K562 (cell line): ENCODE measurements around the gene TNFAIP8L1. TPM values are rescaled to one million over a fixed set of nuclear protein-coding genes. Genes with fewer than 3 reads are reported as not detected.
A peak's percentile ranks its signal among the peaks of the same experiment; 100 is the strongest.

Source experiments
- BCOR ChIP-seq: fragments of 450-650 bp; IDR thresholded peaks from 2 replicates; pipeline ENCODE4 v1.6.1; 2016
- CBFA2T2 ChIP-seq: fragments of 450-650 bp; conservative IDR thresholded peaks from 2 replicates; pipeline ENCODE4 v1.6.1; 2017; ENCODE audit warnings: mild to moderate bottlenecking
- DMBX1 ChIP-seq: fragments of 250-450 bp; sonication (Bioruptor Pico); IDR thresholded peaks from 2 replicates; pipeline ENCODE4 v1.8.0; 2022; ENCODE audit warnings: inconsistent platforms, mild to moderate bottlenecking, moderate library complexity, borderline replicate concordance
- HEY1 ChIP-seq: fragments of 250-450 bp; sonication (Bioruptor Pico); IDR thresholded peaks from 2 replicates; pipeline ENCODE4 v1.5.0; 2020; ENCODE audit warnings: mild to moderate bottlenecking, moderate library complexity, borderline replicate concordance
- HLTF ChIP-seq: fragments of 450-650 bp; IDR thresholded peaks from 2 replicates; pipeline ENCODE4 v1.6.1; 2016
- LARP7 ChIP-seq: fragments of 450-650 bp; IDR thresholded peaks from 2 replicates; pipeline ENCODE4 v1.6.1; 2016
- NFE2 ChIP-seq: IDR thresholded peaks from 2 replicates; pipeline ENCODE4 v1.6.1; 2014; ENCODE audit warnings: antibody characterized with exemption, low read depth
- RBM17 ChIP-seq: fragments of 200-400 bp; formaldehyde crosslinking; IDR thresholded peaks from 2 replicates; pipeline ENCODE4 v1.6.1; 2017; ENCODE audit warnings: low read depth, mild to moderate bottlenecking, low read length, borderline replicate concordance
- SOX6 ChIP-seq: fragments of 450-650 bp; IDR thresholded peaks from 2 replicates; pipeline ENCODE4 v1.6.1; 2014; ENCODE audit warnings: mild to moderate bottlenecking
- STAT5B ChIP-seq: fragments of 250-450 bp; sonication (Bioruptor Pico); IDR thresholded peaks from 2 replicates; pipeline ENCODE4 v1.8.0; 2021; ENCODE audit warnings: mild to moderate bottlenecking, inconsistent platforms
- TOE1 ChIP-seq, 2 experiments: fragments of 450-650 bp in 1 of 2; sonication (generic) in 1 of 2; formaldehyde crosslinking in 1 of 2; IDR thresholded peaks; 2 replicates each; pipeline versions ENCODE4 v1.7.1 to v1.8.0; 2016 to 2022; ENCODE audit warnings: borderline replicate concordance in 2 of 2, mild to moderate bottlenecking in 2 of 2, antibody characterized with exemption in 1 of 2, inconsistent platforms in 1 of 2, low read depth in 1 of 2, missing genetic modification reagents in 1 of 2, moderate library complexity in 1 of 2
- ZFPM2 ChIP-seq: fragments of 250-450 bp; sonication (Bioruptor Pico); IDR thresholded peaks from 2 replicates; pipeline ENCODE4 v1.5.1; 2022; ENCODE audit warnings: mild to moderate bottlenecking
- ZNF124 ChIP-seq: sonication (generic); formaldehyde crosslinking; IDR thresholded peaks from 2 replicates; pipeline ENCODE4 v1.8.1; 2022; ENCODE audit warnings: missing genetic modification reagents
- polyA plus RNA-seq, 8 experiments: library from polyadenylated mRNA; depleted of rRNA in 4 of 8; stranded (reverse) in 5 of 8; unstranded in 3 of 8; fragments of >200 nt; fragmentation: Nextera tagmentation in 2 of 8; fragmentation: Illumina TruSeq in 1 of 8; extraction: Ambion mirVana in 2 of 8; extraction: Trizol in 1 of 8; gene quantifications; 2 replicates each; pipeline versions ENCODE4 v1.2.1 to v1.2.3, GENCODE V29; 2011 to 2014; ENCODE audit warnings: inconsistent platforms in 1 of 8, missing spikeins in 1 of 8
- total RNA-seq, 7 experiments: library from RNA; depleted of rRNA in 6 of 7; stranded (reverse); fragments of >200 nt in 6 of 7; fragmentation: Illumina TruSeq in 2 of 7; extraction: Trizol in 2 of 7; gene quantifications; 2 replicates each; pipeline versions ENCODE4 v1.2.1 to v1.2.3, GENCODE V29; 2011 to 2021; ENCODE audit warnings: low replicate concordance in 1 of 7
- TF ChIP-seq, protein P1 (sequence below), 3 experiments: fragments of 200-800 bp in 1 of 3; fragments of 250-450 bp in 1 of 3; fragments of 450-650 bp in 1 of 3; sonication (Bioruptor Pico) in 1 of 3; sonication (Bioruptor generic) in 1 of 3; formaldehyde crosslinking in 1 of 3; IDR thresholded peaks; 2 replicates each; pipeline versions ENCODE4 v1.6.1 to v1.8.0; 2016 to 2022; ENCODE audit warnings: mild to moderate bottlenecking in 2 of 3, missing genetic modification characterization in 2 of 3, missing compliant biosample characterization in 1 of 3, moderate library complexity in 1 of 3
- TF ChIP-seq, protein P2 (sequence below): fragments of 450-650 bp; IDR thresholded peaks from 2 replicates; pipeline ENCODE4 v1.6.1; 2014; ENCODE audit warnings: low read depth, mild to moderate bottlenecking, moderate library complexity, borderline replicate concordance
- TF ChIP-seq, protein P3 (sequence below): sonication (generic); formaldehyde crosslinking; IDR thresholded peaks from 2 replicates; pipeline ENCODE4 v1.8.1; 2023; ENCODE audit warnings: mild to moderate bottlenecking, missing genetic modification reagents
- TF ChIP-seq, protein P4 (sequence below): sonication (generic); formaldehyde crosslinking; IDR thresholded peaks from 2 replicates; pipeline ENCODE4 v1.9.0; 2022; ENCODE audit warnings: mild to moderate bottlenecking, missing genetic modification reagents
- TF ChIP-seq, protein P5 (sequence below): fragments of 450-650 bp; formaldehyde crosslinking; IDR thresholded peaks from 2 replicates; pipeline ENCODE4 v1.4.0; 2020; ENCODE audit warnings: mild to moderate bottlenecking

The TNFAIP8L1 gene
- total and polyA plus RNA-seq, 9 of the 15 experiments (the other 6 are each of a cell fraction or from before 2014, with no cell fraction given) = 0.69 to 9.3 (median 4.9) TPM

DNA sequence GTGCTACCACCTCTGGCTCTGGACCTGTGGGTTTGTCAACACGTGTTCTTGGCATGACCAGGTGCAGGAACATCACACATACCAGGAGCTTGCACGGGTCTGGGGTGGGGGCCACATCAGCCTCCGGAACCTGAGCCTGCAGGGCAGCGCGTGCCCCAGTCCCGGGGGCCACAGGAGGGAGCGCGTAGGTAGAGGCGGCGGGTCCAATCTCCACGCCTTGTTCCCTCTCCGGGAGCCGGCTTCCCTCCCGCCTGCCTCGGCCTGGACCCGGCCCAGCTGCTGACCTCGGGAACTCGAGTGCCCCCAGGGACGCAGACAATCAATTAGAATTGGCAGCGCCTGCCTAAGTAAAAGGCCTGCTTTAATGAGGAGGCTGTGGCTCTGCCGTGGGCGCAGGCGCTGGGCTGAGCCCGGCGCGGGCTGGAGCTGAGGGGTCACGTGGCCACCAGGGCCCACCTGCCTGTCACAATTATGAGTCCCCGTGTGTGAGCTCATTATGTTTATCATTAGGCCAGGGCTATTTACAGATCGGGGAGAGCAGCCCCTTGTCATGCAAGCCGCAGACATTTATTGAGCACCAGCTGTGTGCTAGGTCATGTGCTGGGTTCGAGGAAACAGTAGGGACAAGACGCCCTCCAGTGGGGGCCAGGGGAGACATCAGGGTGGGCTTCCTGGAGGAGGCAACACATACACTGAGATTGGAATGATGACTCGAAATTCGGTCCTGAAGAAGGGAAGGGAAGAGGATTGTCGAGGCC is 32.2 kb upstream of the TNFAIP8L1 start (continued):
- TF ChIP-seq, protein P1, sequence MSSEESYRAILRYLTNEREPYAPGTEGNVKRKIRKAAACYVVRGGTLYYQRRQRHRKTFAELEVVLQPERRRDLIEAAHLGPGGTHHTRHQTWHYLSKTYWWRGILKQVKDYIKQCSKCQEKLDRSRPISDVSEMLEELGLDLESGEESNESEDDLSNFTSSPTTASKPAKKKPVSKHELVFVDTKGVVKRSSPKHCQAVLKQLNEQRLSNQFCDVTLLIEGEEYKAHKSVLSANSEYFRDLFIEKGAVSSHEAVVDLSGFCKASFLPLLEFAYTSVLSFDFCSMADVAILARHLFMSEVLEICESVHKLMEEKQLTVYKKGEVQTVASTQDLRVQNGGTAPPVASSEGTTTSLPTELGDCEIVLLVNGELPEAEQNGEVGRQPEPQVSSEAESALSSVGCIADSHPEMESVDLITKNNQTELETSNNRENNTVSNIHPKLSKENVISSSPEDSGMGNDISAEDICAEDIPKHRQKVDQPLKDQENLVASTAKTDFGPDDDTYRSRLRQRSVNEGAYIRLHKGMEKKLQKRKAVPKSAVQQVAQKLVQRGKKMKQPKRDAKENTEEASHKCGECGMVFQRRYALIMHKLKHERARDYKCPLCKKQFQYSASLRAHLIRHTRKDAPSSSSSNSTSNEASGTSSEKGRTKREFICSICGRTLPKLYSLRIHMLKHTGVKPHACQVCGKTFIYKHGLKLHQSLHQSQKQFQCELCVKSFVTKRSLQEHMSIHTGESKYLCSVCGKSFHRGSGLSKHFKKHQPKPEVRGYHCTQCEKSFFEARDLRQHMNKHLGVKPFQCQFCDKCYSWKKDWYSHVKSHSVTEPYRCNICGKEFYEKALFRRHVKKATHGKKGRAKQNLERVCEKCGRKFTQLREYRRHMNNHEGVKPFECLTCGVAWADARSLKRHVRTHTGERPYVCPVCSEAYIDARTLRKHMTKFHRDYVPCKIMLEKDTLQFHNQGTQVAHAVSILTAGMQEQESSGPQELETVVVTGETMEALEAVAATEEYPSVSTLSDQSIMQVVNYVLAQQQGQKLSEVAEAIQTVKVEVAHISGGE (CRISPR knock-in tag; IDR thresholded peaks at IDR 0.05) = no peak
- TF ChIP-seq BCOR (peak; percentile 98), NFE2 (no peak), RBM17 (no peak), SOX6 (no peak), LARP7 (no peak), DMBX1 (CRISPR knock-in tag) (no peak), TOE1 (IDR thresholded peaks at IDR 0.05; ENCODE audit: borderline replicate concordance) (0 out of 2 replicates have a peak, but pooled peaks have one; percentile 33), TOE1 (CRISPR knock-in tag; IDR thresholded peaks at IDR 0.05; ENCODE audit: borderline replicate concordance, low read depth) (no peak), CBFA2T2 (peak; percentile 51), HEY1 (CRISPR knock-in tag) (no peak), STAT5B (CRISPR knock-in tag) (no peak), ZFPM2 (no peak), HLTF (no peak), ZNF124 (CRISPR knock-in tag) (no peak)
- TF ChIP-seq, protein P2, sequence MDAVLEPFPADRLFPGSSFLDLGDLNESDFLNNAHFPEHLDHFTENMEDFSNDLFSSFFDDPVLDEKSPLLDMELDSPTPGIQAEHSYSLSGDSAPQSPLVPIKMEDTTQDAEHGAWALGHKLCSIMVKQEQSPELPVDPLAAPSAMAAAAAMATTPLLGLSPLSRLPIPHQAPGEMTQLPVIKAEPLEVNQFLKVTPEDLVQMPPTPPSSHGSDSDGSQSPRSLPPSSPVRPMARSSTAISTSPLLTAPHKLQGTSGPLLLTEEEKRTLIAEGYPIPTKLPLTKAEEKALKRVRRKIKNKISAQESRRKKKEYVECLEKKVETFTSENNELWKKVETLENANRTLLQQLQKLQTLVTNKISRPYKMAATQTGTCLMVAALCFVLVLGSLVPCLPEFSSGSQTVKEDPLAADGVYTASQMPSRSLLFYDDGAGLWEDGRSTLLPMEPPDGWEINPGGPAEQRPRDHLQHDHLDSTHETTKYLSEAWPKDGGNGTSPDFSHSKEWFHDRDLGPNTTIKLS = no peak
- TF ChIP-seq, protein P3, sequence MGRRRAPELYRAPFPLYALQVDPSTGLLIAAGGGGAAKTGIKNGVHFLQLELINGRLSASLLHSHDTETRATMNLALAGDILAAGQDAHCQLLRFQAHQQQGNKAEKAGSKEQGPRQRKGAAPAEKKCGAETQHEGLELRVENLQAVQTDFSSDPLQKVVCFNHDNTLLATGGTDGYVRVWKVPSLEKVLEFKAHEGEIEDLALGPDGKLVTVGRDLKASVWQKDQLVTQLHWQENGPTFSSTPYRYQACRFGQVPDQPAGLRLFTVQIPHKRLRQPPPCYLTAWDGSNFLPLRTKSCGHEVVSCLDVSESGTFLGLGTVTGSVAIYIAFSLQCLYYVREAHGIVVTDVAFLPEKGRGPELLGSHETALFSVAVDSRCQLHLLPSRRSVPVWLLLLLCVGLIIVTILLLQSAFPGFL = no peak
- TF ChIP-seq, protein P4, sequence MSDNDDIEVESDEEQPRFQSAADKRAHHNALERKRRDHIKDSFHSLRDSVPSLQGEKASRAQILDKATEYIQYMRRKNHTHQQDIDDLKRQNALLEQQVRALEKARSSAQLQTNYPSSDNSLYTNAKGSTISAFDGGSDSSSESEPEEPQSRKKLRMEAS (CRISPR knock-in tag) = peak; percentile 70
- TF ChIP-seq, protein P5, sequence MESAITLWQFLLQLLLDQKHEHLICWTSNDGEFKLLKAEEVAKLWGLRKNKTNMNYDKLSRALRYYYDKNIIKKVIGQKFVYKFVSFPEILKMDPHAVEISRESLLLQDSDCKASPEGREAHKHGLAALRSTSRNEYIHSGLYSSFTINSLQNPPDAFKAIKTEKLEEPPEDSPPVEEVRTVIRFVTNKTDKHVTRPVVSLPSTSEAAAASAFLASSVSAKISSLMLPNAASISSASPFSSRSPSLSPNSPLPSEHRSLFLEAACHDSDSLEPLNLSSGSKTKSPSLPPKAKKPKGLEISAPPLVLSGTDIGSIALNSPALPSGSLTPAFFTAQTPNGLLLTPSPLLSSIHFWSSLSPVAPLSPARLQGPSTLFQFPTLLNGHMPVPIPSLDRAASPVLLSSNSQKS (CRISPR knock-in tag) = no peak
